Hematopoietic multipotent progenitor cell treated with erythropoietin and hydrocortisone succinate and interleukin-3 and kit ligand, for 15 days (in vitro differentiated cells): Measurements from ENCODE around the gene PIP4K2B.
"Not testable (repeated sequence)": the region's sequence is repeated elsewhere in the genome, so short reads cannot be mapped to it uniquely, and the experiment has no call there.

Source experiments
- DNase-seq: peaks from one replicate; pipeline ENCODE4 v3.0.0-alpha.2; 2015; ENCODE audit warnings: low spot score

Gene PIP4K2B

DNA sequence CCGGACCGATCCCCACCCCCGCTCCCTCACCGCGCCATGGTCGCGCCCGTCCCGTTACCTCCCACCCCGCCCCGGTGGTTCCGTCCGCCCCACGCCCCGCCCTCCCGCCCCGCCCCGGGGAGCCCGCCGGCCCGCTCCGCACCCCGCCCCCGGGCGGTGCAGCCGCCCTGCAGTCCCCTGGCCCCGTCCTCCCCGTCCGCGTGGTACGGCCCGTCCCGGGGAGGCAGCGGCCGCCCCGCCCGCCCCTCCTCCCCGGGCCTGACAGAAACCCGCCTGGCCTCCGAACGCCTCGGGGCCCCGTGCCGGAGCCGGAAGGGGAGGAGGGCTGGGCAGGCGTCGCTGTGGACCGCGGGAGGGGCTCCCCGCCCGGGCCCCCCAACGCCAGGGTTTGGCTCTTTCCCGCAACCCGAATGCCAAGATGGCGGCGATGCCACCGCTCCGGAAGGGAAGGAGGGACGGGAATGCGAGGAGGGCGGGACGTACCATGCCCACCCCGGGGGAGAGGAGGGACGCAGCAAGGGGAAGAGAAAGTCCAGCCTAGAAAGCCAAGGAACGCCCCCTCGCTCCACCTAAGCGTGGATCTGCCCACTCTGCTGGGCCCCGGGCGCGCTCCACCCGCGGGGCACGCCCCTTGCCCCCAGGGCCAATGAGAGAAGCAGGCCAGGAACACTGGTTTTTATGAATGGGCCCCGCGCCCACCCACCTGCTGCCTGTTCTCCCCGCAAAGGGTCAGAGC is at the start of gene PIP4K2B:
Gene PIP4K2B, minus strand, starts transcription at position 56 of the 736 bp plus-strand sequence. CDS start 132 bp downstream, outside the sequence.
- DNase-seq = peak; percentile 91

GRCh38 chr17:38848557-38848891 is 49.2 kb upstream of the PIP4K2B start:
- no peak for DNase-seq

DNA sequence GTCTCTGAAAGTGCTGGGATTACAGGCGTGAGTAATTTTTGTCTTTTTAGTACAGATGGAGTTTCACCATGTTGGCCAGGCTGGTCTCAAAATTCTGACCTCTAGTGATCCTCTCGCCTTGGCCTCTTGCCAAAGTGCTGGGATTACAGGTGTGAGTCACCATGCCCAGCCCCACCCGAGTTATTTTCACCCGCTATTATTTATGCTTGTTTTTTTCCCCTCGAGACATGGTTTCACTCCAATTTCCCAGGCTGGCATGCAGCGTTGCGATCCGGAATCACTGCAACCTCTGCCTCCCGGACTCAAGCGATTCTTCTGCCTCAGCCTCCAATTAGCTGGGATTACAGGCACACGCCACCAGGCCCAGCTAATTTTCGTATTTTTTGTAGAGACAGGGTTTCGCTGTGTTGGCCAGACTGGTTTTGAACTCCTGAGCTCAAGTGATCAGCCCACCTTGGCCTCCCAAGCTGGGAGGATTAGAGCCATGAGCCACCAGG is 45.0 kb upstream of the PIP4K2B start:
- peak; percentile 41 for DNase-seq

- DNase-seq = no peak
Observed at GRCh38 chr17:38825762-38826247, 26.4 kb upstream of the PIP4K2B start.

GRCh38 chr17:38824899-38825761 is 25.8 kb upstream of the PIP4K2B start, which contains the start of gene CWC25:
TSS of gene CWC25 (minus strand) at chr17:38825321. CDS start at chr17:38825183, 138 bp downstream.
- DNase-seq = peak; percentile 97

DNA sequence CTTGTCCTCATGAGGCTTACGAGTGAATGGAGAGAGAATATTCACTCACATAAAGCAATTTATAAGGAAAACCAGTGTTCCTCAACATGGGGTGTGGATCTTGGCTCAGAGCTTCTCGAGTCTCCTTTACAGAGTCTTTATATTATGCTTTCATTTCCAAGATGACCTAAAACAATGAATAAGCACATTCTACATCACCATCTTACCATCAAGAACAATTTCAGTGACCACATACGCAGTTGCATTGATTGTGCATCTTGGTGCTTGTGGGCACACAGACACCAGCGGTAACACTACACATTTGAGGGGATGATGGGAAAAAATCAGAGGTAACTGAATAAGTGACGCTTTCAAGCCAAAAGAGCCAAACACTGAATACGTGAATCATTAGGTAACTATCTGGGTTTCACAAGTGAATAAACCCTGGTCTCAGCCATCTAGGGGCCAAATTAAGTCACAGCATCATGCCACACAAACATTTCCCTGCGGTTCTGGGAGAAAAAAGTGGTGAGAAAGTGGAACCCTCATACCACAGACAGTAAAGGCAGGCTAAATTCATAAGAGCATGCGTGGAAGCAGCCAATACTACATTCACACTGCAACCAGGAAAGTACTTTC is 16.3 kb upstream of the PIP4K2B start:
- DNase-seq = no peak

GRCh38 chr17:38809828-38810227 is 10.5 kb upstream of the PIP4K2B start:
- DNase-seq = no peak

DNA sequence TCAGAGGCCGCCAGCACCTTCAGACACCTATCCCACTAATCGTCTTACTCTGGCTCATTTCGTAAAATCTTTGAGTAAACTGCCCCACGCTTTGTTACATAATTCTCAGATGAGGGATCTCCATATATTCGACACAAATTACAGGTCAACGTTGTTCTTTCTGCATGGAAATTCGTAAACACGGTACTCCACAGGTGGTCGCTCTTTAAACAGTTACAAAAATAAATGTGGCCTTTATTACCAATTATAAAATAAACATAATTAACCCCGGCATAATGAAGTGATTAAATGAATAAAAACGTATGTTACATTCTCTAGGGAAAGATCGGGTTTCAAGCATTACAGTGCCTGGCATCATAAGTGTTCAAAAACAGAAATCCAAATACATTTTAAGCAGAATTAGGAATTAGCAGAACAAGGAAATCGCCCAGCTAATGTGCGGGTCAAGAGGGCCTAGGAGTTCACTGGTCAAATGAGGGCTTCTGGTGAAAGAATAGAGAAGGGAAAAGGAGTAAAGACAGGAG is 943 bp upstream of the PIP4K2B start:
- DNase-seq = no peak

- peak; percentile 40 for DNase-seq
Observed at GRCh38 chr17:38798614-38799500, 499 bp downstream of the PIP4K2B start.

GRCh38 chr17:38797828-38798227 is 1.5 kb downstream of the PIP4K2B start:
- DNase-seq = no peak

DNA sequence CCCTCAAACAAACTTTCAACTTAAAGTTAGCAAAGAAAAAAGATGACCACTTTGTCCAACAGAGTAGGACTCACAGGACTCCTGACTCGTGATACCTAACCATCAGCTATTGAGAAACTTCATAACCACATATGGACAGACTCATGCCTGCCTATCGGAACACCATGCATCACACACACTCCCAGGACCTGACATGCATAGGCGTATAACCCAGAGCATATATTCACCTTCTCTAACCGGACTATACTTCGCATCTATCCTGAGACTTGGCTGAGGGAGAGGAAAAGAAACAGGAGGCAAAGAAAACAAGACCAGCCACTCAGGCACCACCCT is 2.2 kb downstream of the PIP4K2B start:
- no peak for DNase-seq

DNA sequence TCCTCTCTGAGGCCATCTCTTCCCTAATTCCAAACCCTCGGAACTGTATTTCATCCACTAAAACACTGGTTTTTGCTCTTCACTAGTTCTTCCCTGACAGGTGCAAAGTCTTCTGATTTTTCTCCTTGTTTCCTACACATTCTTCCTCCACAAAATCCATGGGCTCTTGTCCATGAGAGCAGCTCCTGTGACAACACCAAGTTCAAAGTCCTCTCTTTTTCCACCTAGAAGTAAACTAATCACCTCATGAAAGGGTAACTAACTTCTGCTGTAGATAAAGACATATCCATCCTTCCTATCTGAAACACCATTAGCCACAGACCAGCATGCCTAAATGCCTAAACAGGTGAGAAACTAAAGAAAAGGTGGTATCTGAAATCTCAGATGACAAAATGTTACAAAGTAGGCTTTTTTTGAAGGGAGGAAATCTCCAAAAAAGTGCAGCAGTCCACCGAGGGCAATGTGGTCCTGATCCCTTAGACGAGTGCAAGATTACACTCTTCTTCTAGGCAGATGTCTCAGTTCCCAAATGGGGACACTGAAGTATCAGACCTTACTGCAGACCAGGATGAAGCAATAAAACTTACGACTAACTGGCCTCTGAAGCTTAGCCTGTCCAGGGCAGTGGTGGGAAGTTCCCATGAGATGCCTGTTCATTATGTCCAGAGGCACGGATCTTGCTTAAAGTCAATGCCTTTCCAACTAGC is 2.8 kb downstream of the PIP4K2B start:
- DNase-seq = no peak

GRCh38 chr17:38794221-38794620 is 5.1 kb downstream of the PIP4K2B start:
- DNase-seq = no peak

- no peak for DNase-seq
Observed at GRCh38 chr17:38791162-38791561, 8.2 kb downstream of the PIP4K2B start.

- not testable (repeated sequence) for DNase-seq
Observed at GRCh38 chr17:38790148-38790707, 9.1 kb downstream of the PIP4K2B start.

DNA sequence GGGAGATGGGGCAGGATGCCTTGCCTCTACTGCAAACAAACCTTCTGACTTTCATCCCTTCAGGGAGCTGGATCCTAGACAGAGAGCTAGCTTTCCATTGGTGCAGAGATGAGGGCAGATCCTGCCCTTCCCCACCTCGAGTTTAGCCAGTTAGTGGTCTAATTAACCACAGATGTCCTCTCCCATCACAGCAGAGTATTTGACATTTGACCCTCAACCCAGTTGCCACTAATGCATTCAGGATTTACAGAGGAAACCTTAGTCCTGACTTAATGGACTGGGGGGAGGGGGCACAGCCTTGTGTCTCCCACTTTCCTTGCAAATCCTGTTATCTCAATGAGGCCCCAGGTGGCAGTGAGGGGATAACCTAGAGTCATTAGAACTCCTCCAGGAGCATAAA is 10.2 kb downstream of the PIP4K2B start:
- DNase-seq = no peak

- DNase-seq = not testable (repeated sequence)
Observed at GRCh38 chr17:38787999-38788398, 11.4 kb downstream of the PIP4K2B start.

- DNase-seq = no peak
Observed at GRCh38 chr17:38786372-38786771, 13.0 kb downstream of the PIP4K2B start.

DNA sequence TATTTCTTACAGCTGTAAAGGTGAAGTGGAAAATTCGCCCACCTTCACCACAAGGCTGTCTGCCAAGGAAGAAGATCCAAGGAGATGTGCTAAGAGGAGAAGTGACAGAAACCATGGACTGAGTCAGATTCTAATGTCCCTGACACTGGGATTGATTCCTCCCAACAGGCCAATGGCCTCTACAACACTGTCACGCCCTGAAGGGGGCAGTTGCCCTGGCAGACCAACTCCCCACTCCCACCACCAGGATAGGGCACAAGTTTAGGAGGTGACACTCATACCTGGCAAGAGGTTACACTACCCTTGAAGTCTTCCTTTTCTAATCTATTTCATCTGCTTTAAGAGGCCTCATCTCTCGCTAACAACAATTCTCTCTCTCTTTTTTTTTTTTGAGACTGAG is 16.1 kb downstream of the PIP4K2B start:
- DNase-seq = no peak
